Keratinocyte (primary cell): ENCODE measurements around the gene CACNA1C. TPM values are rescaled to one million over a fixed set of nuclear protein-coding genes. Genes with fewer than 3 reads are reported as not detected.

Experiments
- DNase-seq: peaks from one replicate; pipeline ENCODE4 v3.0.0-alpha.2; 2011; ENCODE audit warnings: low read depth, missing footprints, low spot score
- FAIRE-seq: peaks from 2 replicates; lab custom pipeline; 2011; peaks lifted over from hg19 to GRCh38; lab: Jason Lieb, UNC
- H2AFZ ChIP-seq: 2 replicates; pipeline ENCODE4 v1.6.0; 2012; ENCODE audit warnings: low read length, control low read depth, inconsistent platforms; ENCODE audit not compliant: control insufficient read depth
- H3K27ac ChIP-seq: 2 replicates; pipeline ENCODE4 v1.5.1; 2011; ENCODE audit warnings: low read length; ENCODE audit not compliant: control insufficient read depth, insufficient read depth
- H3K27me3 ChIP-seq: 3 replicates; pipeline ENCODE4 v1.6.0; 2011; ENCODE audit warnings: low read length; ENCODE audit not compliant: control insufficient read depth, insufficient read depth; ENCODE audit errors: extremely low read depth
- H3K36me3 ChIP-seq, 2 experiments: 2 replicates in 1 of 2; 3 replicates in 1 of 2; pipeline ENCODE4 v1.5.1; 2011; ENCODE audit warnings: low read length in 2 of 2, mild to moderate bottlenecking in 1 of 2; ENCODE audit not compliant: control insufficient read depth in 2 of 2, insufficient read depth in 2 of 2; ENCODE audit errors: extremely low read depth in 1 of 2
- H3K4me1 ChIP-seq: 3 replicates; pipeline ENCODE4 v1.5.1; 2011; ENCODE audit warnings: low read length; ENCODE audit not compliant: control insufficient read depth, insufficient read depth; ENCODE audit errors: extremely low read depth
- H3K4me2 ChIP-seq: 3 replicates; pipeline ENCODE4 v1.6.0; 2011; ENCODE audit warnings: low read depth, low read length; ENCODE audit not compliant: control insufficient read depth, insufficient read depth; ENCODE audit errors: extremely low read depth
- H3K4me3 ChIP-seq, 3 experiments: fragments of 200-600 bp in 1 of 3; sonication (generic) in 1 of 3; 2 replicates in 2 of 3; 3 replicates in 1 of 3; pipeline ENCODE4 v1.5.1; 2011 to 2016; ENCODE audit warnings: low read length in 3 of 3, mild to moderate bottlenecking in 3 of 3, control low read depth in 2 of 3, inconsistent platforms in 1 of 3, low read depth in 1 of 3, mixed read lengths in 1 of 3, mixed run types in 1 of 3, moderate library complexity in 1 of 3; ENCODE audit not compliant: control insufficient read depth in 2 of 3, insufficient read depth in 2 of 3; ENCODE audit errors: extremely low read depth in 1 of 3
- H3K79me2 ChIP-seq: 2 replicates; pipeline ENCODE4 v1.6.0; 2012; ENCODE audit warnings: low read length; ENCODE audit not compliant: control insufficient read depth, insufficient read depth
- H3K9ac ChIP-seq: 3 replicates; pipeline ENCODE4 v1.6.0; 2011; ENCODE audit warnings: low read length; ENCODE audit not compliant: control insufficient read depth, insufficient read depth; ENCODE audit errors: extremely low read depth
- H3K9me1 ChIP-seq: 3 replicates; pipeline ENCODE4 v1.6.0; 2011; ENCODE audit warnings: low read length; ENCODE audit not compliant: control insufficient read depth, insufficient read depth; ENCODE audit errors: extremely low read depth
- H3K9me3 ChIP-seq: 2 replicates; pipeline ENCODE4 v1.5.1; 2012; ENCODE audit warnings: low read depth, low read length; ENCODE audit not compliant: control insufficient read depth
- H4K20me1 ChIP-seq: 3 replicates; pipeline ENCODE4 v1.6.0; 2011; ENCODE audit warnings: low read length; ENCODE audit not compliant: control insufficient read depth, insufficient read depth; ENCODE audit errors: extremely low read depth
- EZH2 ChIP-seq: IDR thresholded peaks from one replicate; pipeline ENCODE4 v1.6.1; 2012; ENCODE audit warnings: inconsistent platforms, mild to moderate bottlenecking, low read length, moderate library complexity
- dilution Hi-C: fragments of 300-500 bp; cut with MboI; formaldehyde crosslinking; loops from one replicate; pipeline ENCODE4 v1.7.0; 2020; ENCODE audit warnings: low sequenced_read_pairs; ENCODE audit not compliant: extremely low pct_ligation_motif_present
- polyA plus RNA-seq, 5 experiments: library from polyadenylated mRNA; depleted of rRNA in 3 of 5; stranded (reverse) in 3 of 5; stranded (forward) in 1 of 5; unstranded in 1 of 5; fragments of >200 nt; gene quantifications; 1 replicate in 1 of 5; 2 replicates in 3 of 5; 3 replicates in 1 of 5; pipeline versions ENCODE4 v1.2.1 to v1.2.3, GENCODE V29; 2011 to 2012; ENCODE audit warnings: missing spikeins in 2 of 5, low read depth in 1 of 5, low replicate concordance in 1 of 5
- TF ChIP-seq, protein P1 (sequence below), 3 experiments: IDR thresholded peaks in 1 of 3; conservative IDR thresholded peaks in 1 of 3; optimal IDR thresholded peaks in 1 of 3; 2 replicates in 2 of 3; 3 replicates in 1 of 3; pipeline versions ENCODE3 to v1.5.1; 2011; ENCODE audit warnings: low read length in 3 of 3, mild to moderate bottlenecking in 3 of 3, moderate library complexity in 2 of 3, control low read depth in 1 of 3, inconsistent platforms in 1 of 3; ENCODE audit not compliant: insufficient read depth in 2 of 3; ENCODE audit errors: extremely low read depth in 1 of 3

CACNA1C gene
- polyA plus RNA-seq, 1 donor (not counting 4 experiments of a cell fraction or from before 2014, with no cell fraction given), result not detected

GRCh38 chr12:2439332-2440100 is 386.7 kb downstream of the CACNA1C start:
- Histone ChIP-seq H3K27me3 (no peaks in the 10 kb centered on the region), H4K20me1 (no peaks in the 10 kb centered on the region), H3K27ac (no peak overlapping the region), H3K36me3 (no peaks in the 10 kb centered on the region), H3K4me3 (no peak overlapping the region), H3K4me1 (no peaks in the 10 kb centered on the region), H2AFZ (no peak overlapping the region), H3K9me1 (no peaks in the 10 kb centered on the region), H3K9ac (no peak overlapping the region), H3K9me3 (no peaks in the 10 kb centered on the region), H3K79me2 (no peaks in the 10 kb centered on the region), H3K4me2 (no peak overlapping the region)
- TF ChIP-seq, protein P1, sequence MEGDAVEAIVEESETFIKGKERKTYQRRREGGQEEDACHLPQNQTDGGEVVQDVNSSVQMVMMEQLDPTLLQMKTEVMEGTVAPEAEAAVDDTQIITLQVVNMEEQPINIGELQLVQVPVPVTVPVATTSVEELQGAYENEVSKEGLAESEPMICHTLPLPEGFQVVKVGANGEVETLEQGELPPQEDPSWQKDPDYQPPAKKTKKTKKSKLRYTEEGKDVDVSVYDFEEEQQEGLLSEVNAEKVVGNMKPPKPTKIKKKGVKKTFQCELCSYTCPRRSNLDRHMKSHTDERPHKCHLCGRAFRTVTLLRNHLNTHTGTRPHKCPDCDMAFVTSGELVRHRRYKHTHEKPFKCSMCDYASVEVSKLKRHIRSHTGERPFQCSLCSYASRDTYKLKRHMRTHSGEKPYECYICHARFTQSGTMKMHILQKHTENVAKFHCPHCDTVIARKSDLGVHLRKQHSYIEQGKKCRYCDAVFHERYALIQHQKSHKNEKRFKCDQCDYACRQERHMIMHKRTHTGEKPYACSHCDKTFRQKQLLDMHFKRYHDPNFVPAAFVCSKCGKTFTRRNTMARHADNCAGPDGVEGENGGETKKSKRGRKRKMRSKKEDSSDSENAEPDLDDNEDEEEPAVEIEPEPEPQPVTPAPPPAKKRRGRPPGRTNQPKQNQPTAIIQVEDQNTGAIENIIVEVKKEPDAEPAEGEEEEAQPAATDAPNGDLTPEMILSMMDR (optimal IDR thresholded peaks at IDR 0.05 in 1 of 3, IDR thresholded peaks at IDR 0.05 in 1 of 3, conservative IDR thresholded peaks at IDR 0.05 in 1 of 3; ENCODE audit: extremely low read depth in 1 of 3, insufficient read depth in 2 of 3, low read length in 3 of 3), result no peak
- no peak for TF ChIP-seq EZH2
- FAIRE-seq, result no peak
- dilution Hi-C loops, result no loop called here
- no peak for DNase-seq

- Histone ChIP-seq H3K36me3 (no peaks in the 10 kb centered on the region), H3K4me1 (no peaks in the 10 kb centered on the region), H3K4me2 (no peak overlapping the region), H3K9ac (no peak overlapping the region), H3K9me1 (no peaks in the 10 kb centered on the region), H2AFZ (no peak overlapping the region), H4K20me1 (no peaks in the 10 kb centered on the region), H3K79me2 (no peaks in the 10 kb centered on the region), H3K27ac (no peak overlapping the region), H3K27me3 (no peaks in the 10 kb centered on the region), H3K4me3 (no peak overlapping the region), H3K9me3 (no peaks in the 10 kb centered on the region)
- no peak for TF ChIP-seq EZH2
- TF ChIP-seq, protein P1 (optimal IDR thresholded peaks at IDR 0.05 in 1 of 3, IDR thresholded peaks at IDR 0.05 in 1 of 3, conservative IDR thresholded peaks at IDR 0.05 in 1 of 3; ENCODE audit: extremely low read depth in 1 of 3, insufficient read depth in 2 of 3, low read length in 3 of 3), result no peak
- dilution Hi-C loops, result no loop called here
- no peak for FAIRE-seq
- no peak for DNase-seq
Measured at GRCh38 chr12:2443776-2444175, 391.0 kb downstream of the CACNA1C start.
